Activated CD8-positive, alpha-beta memory T cell treated with anti-CD3 and anti-CD28 coated beads for 36 hours (primary cell): ENCODE measurements around the gene VTN. TPM values are rescaled to one million over a fixed set of nuclear protein-coding genes. Genes with fewer than 3 reads are reported as not detected.

Experiments
- CTCF ChIA-PET: fragments of 350-600 bp; sonication (Branson Sonifier 250); formaldehyde crosslinking; loops from one replicate; lab custom pipeline; 2021; ENCODE audit warnings: antibody characterized with exemption; lab: Charles Lee
- POLR2A ChIA-PET: fragments of 350-600 bp; sonication (Branson Sonifier 250); formaldehyde crosslinking; loops from one replicate; lab custom pipeline; 2021; ENCODE audit warnings: antibody characterized with exemption; lab: Charles Lee
- total RNA-seq, 2 experiments: library from RNA; stranded (reverse); gene quantifications; one replicate each; pipeline ENCODE4 v1.2.3, GENCODE V29; 2021

The VTN gene
- total RNA-seq, 2 experiments from 2014 or later: 0.13 to 0.38 TPM

- POLR2A ChIA-PET: no interaction called here
These were observed 27.7 kb upstream of the VTN start for GRCh38 chr17:28397687-28398279.

GRCh38 chr17:28397275-28397674 lies 27.2 kb upstream of the VTN start:
- ChIA-PET CTCF (no interaction called here), POLR2A (no interaction called here)

More at GRCh38 chr17:28397687-28398279, 27.7 kb upstream of the VTN start:
- CTCF ChIA-PET: no interaction called here

GRCh38 chr17:28396635-28397239 lies 26.6 kb upstream of the VTN start:
- CTCF ChIA-PET: no interaction called here
- POLR2A ChIA-PET: no interaction called here

GRCh38 chr17:28395968-28396367 lies 25.9 kb upstream of the VTN start:
- CTCF ChIA-PET: no interaction called here
- POLR2A ChIA-PET: no interaction called here

- ChIA-PET CTCF (no interaction called here), POLR2A (interaction anchor here (0.7 kb wide), 1 partner anchor 9 kb away, joined by 3 read pairs; no protein-coding TSS in a partner anchor)
These were observed 25.3 kb upstream of the VTN start for GRCh38 chr17:28395426-28395825.

GRCh38 chr17:28394337-28395116 lies 24.4 kb upstream of the VTN start:
- CTCF ChIA-PET: no interaction called here
- POLR2A ChIA-PET: interaction anchor here (0.6 to 0.7 kb wide), 2 partner anchors 8 to 77 kb away, joined by 3 to 6 read pairs; no protein-coding TSS in a partner anchor

- ChIA-PET CTCF (no interaction called here), POLR2A (interaction anchor here (0.7 kb wide), 1 partner anchor 57 kb away, joined by 8 read pairs; no protein-coding TSS in a partner anchor)
These were observed 22.4 kb upstream of the VTN start for GRCh38 chr17:28392491-28392890.

GRCh38 chr17:28391401-28391800 lies 21.3 kb upstream of the VTN start:
- ChIA-PET CTCF (no interaction called here), POLR2A (interaction anchor here (0.6 kb wide), 1 partner anchor 8 kb away, joined by 3 read pairs; no protein-coding TSS in a partner anchor)

GRCh38 chr17:28390984-28391383 lies 20.9 kb upstream of the VTN start:
- POLR2A ChIA-PET: interaction anchor here (0.6 kb wide), 1 partner anchor 9 kb away, joined by 3 read pairs; no protein-coding TSS in a partner anchor
- CTCF ChIA-PET: no interaction called here

- ChIA-PET CTCF (no interaction called here), POLR2A (no interaction called here)
These were observed 20.5 kb upstream of the VTN start for GRCh38 chr17:28390563-28390962.

GRCh38 chr17:28390141-28390540 lies 20.0 kb upstream of the VTN start:
- POLR2A ChIA-PET: no interaction called here

GRCh38 chr17:28388106-28388505 lies 18.0 kb upstream of the VTN start:
- CTCF ChIA-PET: interaction anchor here (0.9 kb wide), 1 partner anchor 59 kb away, joined by 3 read pairs; no protein-coding TSS in a partner anchor
- POLR2A ChIA-PET: interaction anchor here (0.6 kb wide), 1 partner anchor 13 kb away, joined by 3 read pairs; no protein-coding TSS in a partner anchor

More at GRCh38 chr17:28390141-28390540, 20.0 kb upstream of the VTN start:
- CTCF ChIA-PET: interaction anchor here (0.7 kb wide), 1 partner anchor 15 kb away, joined by 3 read pairs; no protein-coding TSS in a partner anchor

- ChIA-PET POLR2A (interaction anchor here (0.5 to 0.8 kb wide), 2 partner anchors 9 to 29 kb away, joined by 3 read pairs; partner anchors contain the start of gene POLDIP2), CTCF (no interaction called here)
These were observed 16.3 kb upstream of the VTN start for GRCh38 chr17:28386391-28386790.

GRCh38 chr17:28385406-28385805 lies 15.3 kb upstream of the VTN start:
- ChIA-PET CTCF (interaction anchor here (0.9 to 1.2 kb wide), 2 partner anchors 50 to 110 kb away, joined by 3 read pairs; partner anchors contain the start of gene TNFAIP1), POLR2A (interaction anchor here (1.5 to 1.9 kb wide), 4 partner anchors 28 to 190 kb away, joined by 3 to 11 read pairs (median 4); partner anchors contain the start of genes IFT20, POLDIP2 and TNFAIP1)

- CTCF ChIA-PET: interaction anchor here (0.9 to 1.2 kb wide), 2 partner anchors 49 to 110 kb away, joined by 3 read pairs; partner anchors contain the start of gene TNFAIP1
- POLR2A ChIA-PET: interaction anchor here (0.5 to 1.9 kb wide), 7 partner anchors 9 to 190 kb away, joined by 3 to 15 read pairs (median 5); partner anchors contain the start of genes IFT20, POLDIP2, SARM1 and TNFAIP1
These were observed 14.9 kb upstream of the VTN start for GRCh38 chr17:28385037-28385400.

GRCh38 chr17:28384281-28385036 lies 14.4 kb upstream of the VTN start:
- ChIA-PET POLR2A (interaction anchor here (0.5 to 1.9 kb wide), 8 partner anchors 8 to 191 kb away, joined by 3 to 15 read pairs (median 4); partner anchors contain the start of genes IFT20, POLDIP2, SARM1 and TNFAIP1), CTCF (interaction anchor here (0.9 to 1.2 kb wide), 5 partner anchors 21 to 111 kb away, joined by 3 to 4 read pairs (median 3); partner anchors contain the start of gene TNFAIP1)

GRCh38 chr17:28381141-28381825 lies 11.2 kb upstream of the VTN start:
- ChIA-PET POLR2A (no interaction called here), CTCF (interaction anchor here (1.6 kb wide), 1 partner anchor 29 kb away, joined by 3 read pairs; no protein-coding TSS in a partner anchor)
